ENCODE data around the gene POM121L12.

POM121L12 gene

GRCh38 chr7:53035499-53036412 is at the start of gene POM121L12:
TSS of gene POM121L12 (plus strand) at chr7:53035633. CDS start at chr7:53035672, 39 bp downstream.
- no peak for DNase-seq

GRCh38 chr7:52992001-52992400 is 43.4 kb upstream of the POM121L12 start:
- DNase-seq = no peak

DNA sequence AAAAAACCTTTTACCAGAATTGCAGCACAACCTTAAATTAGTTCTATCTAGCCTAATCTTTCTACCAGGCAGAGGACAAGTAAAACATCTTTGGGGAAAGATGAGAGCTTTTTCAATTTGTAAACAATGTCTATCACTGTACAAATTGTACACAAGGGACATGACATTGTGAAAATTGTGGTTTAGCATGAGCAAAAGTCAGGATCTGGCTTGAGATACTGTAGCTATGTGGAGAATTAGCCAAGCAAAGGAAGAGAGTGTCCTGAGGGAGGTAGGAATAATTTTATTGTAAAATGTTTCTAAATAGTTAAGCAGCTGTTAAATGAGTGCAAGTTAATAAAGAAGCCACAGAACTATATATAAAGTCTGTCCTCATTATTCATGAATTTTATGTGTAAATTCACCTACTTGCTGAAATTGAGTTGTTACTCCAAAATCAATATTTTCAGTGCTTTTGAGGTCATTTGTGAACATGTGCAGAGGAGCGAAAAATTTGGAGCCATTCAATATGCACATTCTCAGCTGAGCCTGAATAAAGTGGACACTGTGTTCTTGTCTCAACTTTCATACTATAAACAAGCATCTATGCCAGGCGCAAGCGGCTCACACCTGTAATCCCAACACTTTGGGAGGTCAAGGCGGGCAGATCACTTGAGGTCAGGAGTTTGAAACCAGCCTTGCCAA is 42.8 kb upstream of the POM121L12 start:
- no peak for DNase-seq

GRCh38 chr7:52995676-52996075 is 39.8 kb upstream of the POM121L12 start:
- no peak for DNase-seq

DNA sequence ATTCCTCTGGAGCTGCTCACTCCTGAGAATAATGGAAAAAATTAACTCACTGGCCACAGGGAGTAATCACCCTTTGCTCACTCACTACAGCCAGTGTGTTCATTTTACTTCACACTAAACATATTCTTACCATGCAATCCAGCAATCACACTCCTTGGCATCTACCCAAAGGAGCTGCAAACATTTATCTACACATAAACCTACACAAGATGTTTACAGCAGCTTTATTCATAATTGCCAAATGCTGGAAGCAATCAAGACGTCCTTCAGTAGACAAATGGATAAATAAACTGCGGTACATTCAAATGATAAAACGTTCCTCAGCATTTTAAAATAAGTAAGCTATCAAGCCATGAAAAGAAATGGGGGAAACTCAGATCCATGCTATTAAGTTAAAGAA is 34.2 kb upstream of the POM121L12 start:
- no peak for DNase-seq

GRCh38 chr7:53002389-53002788 is 33.0 kb upstream of the POM121L12 start:
- no peak for DNase-seq

DNA sequence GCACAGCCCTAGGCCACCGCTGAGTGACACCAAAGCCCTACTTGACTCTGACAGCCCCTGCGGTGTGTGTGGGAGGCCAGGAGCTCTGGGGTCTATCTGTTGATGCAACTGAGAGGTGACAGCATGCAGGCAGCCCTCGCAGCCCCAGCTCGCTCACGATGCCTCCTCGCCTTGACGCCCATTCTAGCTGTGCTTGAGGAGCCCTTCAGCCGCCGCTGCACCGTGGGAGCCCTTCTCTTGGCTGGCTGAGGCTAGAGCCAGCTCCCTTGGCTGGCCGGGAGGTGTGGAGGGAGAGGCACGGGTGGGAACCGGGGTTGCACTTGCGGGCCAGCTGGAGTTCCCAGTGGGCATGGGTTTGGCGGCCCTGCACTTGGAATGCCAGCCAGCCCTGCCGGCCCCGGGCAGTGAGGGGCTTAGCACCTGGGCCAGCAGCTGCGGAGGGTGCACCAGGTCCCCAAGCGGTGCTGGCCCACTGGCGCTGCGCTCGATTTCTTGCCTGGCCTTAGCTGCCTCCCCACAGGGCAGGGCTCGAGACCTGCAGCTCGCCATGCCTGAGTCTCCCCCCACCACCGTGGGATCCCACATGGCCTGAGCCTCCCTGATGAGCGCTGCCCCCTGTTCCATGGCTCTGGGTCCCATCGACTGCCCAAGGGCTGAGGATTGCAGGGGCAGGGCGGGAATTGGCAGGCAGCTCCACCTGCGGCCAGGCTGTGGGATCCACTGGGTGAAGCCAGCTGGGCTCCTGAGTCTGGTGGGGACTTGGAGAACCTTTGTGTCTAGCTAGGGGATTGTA is 31.6 kb upstream of the POM121L12 start:
- no peak for DNase-seq

- DNase-seq = no peak
These were observed 21.5 kb upstream of the POM121L12 start for GRCh38 chr7:53013925-53014324.

- DNase-seq = no peak
These were observed 20.0 kb upstream of the POM121L12 start for GRCh38 chr7:53015463-53015862.

DNA sequence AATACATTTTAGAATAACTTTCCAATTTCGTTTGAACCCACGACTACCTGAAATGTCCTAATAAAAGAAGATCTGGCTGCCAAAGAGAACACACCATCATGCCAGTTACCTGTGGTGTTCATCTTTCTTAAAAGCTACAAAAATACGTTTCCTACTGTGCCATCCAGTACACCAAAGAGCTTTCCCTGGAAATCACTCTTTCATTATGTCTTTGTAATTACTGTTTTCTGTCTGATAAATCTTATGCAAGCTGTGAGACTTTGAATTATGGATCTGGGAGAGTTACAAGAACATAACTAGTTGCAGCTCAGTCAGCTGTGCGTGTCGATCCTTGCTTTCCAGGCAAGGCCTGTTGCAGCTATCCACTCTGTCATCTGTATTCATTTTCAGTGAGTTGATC is 12.5 kb upstream of the POM121L12 start:
- no peak for DNase-seq

DNA sequence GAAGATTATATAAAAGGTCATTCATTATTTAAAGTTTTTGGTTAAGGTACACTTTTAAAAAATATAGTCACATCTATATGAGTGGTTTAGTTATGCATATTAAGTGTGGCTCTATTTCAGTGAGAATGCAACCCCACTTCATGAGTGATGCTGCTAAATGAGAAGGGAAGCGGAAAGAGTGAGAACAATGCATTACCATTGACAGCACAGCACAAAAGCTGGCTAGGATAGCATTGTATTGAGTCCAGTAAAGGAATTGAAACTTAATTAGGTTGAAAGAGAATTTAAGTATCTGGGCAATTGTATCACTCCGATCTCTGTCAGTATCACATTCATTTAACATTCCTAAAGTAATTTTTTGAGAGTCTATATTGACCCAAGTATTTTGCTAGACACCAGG is 13.2 kb downstream of the POM121L12 start:
- DNase-seq = no peak

DNA sequence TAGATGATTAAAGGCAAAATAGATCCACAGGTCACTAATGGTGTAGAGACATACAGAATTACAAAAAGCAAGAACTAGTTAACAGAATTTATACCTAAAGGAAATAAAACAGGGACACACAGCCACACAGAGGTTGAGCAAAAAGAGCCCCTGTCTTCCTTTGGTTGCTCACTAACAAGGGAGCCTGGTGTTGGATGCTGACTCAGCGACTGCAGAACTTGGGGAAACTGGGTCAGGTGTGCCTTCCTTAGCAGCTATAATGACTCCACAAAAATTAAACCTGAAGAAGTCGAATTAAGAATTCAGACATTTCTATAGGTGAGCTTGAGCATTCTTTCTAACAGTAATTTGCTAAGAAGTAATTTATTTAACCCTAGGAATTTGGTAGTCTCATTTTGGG is 15.0 kb downstream of the POM121L12 start:
- no peak for DNase-seq

- DNase-seq = no peak
These were observed 24.2 kb downstream of the POM121L12 start for GRCh38 chr7:53059591-53059990.

- no peak for DNase-seq
These were observed 24.6 kb downstream of the POM121L12 start for GRCh38 chr7:53060066-53060465.

GRCh38 chr7:53062796-53063195 is 27.4 kb downstream of the POM121L12 start:
- no peak for DNase-seq

DNA sequence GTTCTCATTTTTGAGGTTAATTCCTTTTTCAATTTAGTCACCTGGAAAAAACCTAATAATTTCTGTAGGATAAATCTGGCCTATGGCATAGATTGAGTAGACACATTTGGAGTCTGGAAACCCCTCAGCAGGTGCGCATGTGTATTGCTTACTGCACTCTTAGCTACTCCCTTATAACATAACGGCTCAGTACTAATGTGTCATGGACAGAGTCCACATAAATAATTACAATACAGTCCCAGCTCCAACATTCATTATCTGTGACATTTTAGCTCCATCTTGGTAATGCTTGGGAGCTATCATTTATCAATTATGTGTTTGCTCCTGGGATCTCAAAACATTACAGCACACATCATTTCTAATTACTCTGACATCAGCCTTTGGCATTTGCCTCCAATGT is 33.2 kb downstream of the POM121L12 start:
- DNase-seq = no peak

DNA sequence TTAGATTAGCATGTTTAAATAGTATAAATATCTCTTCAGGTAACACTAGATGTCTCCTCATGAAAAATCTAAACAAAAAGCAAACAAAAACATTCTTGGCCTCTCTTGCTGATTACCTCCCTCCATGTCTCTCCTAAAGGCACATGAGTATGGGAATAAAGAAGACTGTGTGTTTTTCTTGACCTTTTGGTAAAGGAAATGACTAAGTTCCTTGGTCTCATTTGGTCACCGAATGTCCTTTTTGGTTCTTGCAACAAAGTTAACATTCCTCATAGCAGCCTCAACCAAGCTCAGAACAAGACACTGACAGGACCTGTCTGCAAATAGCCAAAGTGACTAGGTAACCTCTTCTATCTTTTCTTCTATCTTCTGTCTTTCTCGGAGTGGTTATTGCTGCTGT is 35.5 kb downstream of the POM121L12 start:
- no peak for DNase-seq
